DMS53 treated with DMSO at 0.1 percent for 48 hours (cell line): ENCODE measurements around the gene MED12L.
"Not testable (repeated sequence)": the region's sequence is repeated elsewhere in the genome, so short reads cannot be mapped to it uniquely, and the experiment has no call there.

Experiments
- DNase-seq: peaks from one replicate; lab custom pipeline; 2025; ENCODE audit not compliant: unreplicated experiment; lab: John Stamatoyannopoulos, UW

Gene MED12L

DNA sequence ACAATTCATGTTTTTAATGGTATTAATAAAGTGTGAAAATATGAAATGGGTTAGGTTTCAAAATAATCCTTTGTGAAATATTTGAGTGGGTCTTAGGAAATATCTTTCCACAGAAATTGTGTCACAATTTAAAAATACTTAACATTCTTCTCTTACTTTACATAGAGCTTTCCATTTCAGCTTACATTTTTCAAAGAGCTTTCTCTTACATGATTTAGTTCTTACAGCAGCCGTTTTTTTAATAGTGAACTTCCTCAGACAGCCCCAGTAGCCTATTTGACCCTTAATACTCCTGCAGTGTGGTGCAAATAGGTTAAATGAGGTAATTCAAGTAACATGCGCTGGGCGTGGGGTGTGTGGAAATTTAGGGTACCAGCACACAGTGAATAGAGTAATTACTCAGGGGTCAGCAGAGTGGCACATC lies 277.3 kb downstream of the MED12L start:
- no peak for DNase-seq

DNA sequence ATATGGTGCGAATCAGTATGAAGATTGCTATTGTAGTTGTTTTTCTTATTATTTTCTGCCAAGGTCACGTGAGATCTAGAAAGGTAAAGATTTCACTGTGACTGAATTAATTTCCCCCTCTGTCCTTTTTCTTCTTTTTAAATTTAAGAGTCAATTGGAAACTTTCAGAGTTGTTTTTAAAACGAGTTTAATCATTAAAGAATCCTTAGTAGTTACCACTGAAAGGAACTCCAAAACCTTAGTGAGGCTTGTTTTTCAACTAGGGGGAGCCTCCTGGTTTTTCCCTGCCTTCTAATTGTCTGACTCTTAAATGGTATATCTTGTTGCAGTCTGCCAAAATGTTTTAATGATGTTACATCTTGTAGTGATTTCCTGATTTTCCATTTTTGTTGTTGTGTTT lies 281.5 kb downstream of the MED12L start:
- no peak for DNase-seq

DNA sequence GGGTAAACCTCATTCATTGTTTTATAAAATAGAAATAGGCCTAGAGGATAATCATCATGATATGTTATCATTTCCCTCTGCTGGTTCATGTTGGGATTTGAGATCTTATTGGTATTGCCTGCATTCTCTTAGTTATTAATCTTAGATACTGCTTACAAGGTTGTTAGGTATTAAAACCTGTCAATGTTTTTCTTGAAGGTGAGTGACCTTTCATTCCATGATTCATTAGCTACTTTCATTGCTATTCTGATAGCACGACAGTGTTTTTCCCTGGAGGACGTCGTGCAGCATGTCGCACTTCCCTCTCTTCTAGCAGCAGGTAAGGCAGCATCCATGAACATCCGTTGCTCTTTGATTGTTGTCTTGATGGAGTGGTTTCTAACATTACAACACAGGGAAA lies 282.0 kb downstream of the MED12L start:
- DNase-seq = no peak

DNA sequence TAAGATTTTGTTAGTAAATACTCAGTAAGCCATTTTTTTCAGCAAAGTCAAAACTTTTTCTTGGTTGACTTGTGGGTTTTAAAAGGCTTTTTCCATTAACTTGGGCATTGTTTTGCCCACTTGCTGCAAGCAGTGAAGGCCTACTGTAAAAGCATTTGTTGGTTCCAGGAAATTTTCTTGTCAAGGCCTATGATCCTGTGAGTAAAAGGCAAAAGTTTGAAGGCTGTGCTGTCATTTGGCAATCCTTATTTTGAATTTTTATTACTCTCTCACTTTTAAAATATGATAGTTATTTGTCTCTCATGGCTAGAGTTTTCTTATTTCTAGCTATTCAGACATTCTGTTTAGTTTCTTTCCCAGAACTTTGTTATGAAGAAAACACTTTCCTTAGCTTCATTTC lies 286.1 kb downstream of the MED12L start:
- no peak for DNase-seq

DNA sequence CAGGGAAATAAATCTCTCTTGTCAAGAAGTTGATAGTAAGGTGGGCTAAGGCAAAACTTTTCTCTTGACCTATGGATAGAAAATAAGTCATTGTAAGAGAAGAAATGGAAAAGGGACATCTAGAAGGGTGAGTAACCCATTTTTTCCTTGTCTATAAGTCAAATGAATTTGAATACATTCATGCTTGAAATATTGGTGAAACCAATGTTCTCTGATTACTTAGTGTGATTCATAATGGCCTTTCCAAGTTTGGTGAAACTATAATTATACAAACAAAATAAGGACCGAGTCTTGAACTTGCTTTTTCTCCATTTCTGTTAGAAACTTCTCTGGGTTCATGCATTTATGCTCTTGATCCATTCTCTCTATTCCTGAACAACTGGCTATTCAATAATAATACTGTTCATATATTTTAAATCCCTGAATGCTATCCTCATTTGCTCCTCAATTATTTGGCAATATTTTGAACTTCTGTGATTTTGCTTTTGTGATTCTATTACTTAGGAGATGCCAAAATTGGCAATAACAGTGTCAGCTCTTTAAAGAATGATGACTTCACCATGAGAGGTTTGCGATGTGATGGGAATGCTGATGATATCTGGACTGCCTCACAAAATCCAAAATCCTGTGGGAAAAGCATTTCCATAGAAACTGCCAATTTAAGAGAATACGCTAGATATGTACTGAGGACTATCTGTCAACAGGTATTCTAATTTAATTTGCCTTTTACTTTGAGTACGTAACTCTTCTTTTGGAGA lies 286.8 kb downstream of the MED12L start:
- no peak for DNase-seq

DNA sequence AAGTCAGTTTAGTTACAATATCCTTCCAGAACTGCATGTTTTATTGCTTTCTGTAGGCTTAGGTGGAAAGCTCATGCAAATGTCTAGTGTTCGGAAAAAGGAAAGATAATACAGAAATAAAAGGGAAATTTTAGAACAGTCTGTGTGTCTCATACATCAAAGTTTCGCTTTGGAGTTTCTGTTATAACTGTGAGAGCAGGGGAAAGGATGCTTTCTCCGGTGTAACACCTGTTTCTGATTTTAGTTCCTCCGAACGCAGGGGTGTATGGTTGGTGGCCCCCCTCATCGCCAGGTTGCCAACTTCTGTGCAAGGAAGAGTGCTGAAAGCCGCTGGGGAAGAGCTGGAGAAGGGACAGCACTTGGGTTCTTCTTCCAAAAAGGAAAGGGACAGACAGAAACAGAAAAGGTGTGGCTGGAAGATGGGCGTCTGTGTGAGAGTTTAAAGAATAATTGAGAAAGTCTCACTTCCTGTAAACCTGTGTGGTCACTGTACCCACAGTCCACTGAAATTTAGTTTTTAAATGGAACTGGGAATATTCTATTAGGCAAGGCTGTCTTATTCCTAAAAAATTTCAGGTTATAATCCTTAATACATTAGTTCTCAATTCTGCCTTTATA lies 292.4 kb downstream of the MED12L start:
- DNase-seq = no peak

DNA sequence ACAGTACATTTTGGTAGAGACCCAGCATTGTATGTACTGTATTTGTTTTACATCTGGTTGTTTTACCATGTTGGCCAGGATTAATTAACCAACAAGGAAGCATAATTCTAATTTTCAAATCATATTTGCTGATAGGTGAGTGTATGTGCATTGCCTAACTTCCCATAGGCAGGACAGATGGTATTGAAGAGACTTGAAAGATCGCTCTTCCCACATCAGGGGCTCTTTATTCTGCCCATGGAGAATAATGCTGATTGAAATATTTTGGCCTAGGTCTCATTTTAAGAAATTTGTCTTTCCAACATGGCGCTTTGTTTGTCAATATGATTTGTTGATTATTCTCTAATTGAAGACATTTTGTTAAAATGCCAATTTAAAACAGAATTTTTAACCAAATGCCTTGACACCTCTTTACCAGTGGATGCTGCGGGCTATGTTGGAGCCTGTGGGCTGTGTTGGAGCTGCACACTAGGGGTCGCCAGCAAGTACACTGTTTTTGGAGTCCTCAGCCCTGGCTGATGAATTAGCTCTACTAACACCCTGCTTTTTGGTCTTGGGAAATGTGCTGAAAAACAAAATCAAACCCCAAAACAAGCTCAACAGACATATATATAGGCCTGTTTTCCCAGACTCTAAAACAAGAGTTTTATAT lies 293.7 kb downstream of the MED12L start:
- no peak for DNase-seq

DNA sequence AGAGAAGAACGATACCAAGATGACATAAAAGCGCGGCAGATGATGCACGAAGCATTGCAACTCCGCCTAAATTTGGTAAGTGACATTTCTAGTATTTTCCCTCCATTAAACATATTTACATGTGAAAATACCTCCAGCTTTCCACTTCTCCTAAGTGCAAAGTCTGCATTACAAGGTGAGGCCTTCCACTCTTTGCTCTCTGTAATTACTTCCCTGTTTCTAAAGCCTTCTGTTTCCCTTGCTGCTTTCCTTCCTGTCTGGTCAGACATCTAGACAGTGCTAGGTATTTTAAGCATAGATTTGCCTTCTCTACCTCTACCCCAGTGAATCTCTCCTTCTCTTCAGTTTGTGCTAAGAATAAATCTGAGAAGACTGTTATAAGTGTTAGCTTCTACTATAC lies 297.2 kb downstream of the MED12L start:
- no peak for DNase-seq

DNA sequence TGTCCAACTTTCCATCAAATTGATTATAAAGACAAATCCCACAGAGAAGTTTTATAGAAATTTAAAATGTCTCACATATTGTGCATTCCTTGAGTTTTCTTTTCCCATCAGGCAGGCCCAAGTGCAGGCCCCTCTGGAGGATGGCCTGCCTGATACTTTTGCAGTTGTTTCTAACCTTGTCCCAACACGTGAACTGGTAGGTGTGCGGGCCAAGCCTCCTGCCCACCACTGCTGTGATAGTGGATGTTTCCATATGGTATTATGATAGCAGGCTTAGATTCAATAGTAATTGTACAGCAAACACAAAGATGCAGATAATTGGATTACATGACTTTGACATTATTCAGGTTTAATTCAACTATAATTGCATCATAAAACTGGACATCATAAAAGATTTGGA lies 297.6 kb downstream of the MED12L start:
- no peak for DNase-seq

DNA sequence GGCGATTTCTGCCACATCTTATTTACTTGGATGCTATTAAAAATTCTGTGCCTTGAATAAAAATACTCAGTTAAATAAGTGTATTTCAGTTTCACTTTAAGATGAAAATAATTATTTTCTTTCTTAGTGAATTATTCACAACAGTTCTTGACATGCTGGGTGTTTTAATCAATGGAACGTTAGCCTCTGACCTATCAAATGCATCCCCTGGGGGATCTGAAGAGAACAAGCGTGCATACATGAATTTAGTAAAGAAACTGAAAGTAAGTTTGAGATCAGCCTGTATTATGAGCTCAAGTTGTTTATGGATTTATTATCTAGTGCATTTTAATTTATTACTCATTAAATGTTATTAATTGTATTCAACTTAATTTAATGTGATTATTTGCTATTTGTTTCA lies 298.5 kb downstream of the MED12L start:
- no peak for DNase-seq

DNA sequence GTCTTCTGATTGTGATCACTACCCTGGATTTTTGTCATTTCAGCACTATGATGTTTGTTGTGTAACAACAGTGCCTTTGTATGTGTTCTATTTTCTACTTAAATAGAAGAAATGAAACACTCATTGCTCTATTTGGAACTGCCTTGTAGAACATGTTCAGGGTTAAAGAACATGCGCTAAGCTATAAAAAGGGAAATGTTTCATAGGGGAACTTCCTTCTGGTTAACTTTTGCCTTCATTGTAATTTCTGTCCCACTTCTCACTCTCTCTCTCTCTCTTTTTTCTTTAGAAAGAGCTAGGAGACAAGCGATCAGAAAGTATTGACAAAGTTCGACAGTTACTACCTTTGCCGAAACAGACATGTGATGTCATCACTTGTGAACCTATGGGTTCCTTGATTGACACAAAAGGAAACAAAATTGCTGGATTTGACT lies 299.3 kb downstream of the MED12L start, which contains the start of gene P2RY12:
Gene P2RY12, minus strand, starts transcription at position 13 of the 434 bp plus-strand sequence. CDS start 45,908 bp downstream, outside the sequence.
- no peak for DNase-seq

DNA sequence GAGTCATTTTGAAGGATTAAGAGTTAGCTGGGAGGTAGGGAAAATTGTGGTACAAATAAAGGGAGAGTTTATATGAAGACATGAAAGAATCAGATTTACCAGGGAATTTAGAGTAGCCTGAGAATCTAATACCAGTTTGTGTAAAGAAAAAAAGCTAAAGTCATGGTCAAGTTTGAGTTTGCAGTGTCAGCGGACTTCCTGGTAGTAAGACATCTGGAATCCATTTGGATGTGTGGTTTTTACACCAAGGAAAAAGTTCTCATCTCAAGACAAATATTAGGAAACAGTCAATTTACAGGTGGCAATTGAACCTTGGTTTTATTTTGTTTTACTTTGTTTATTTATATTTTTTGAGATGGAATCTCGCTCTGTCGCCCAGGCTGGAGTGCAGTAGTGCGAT lies 300.6 kb downstream of the MED12L start:
- no peak for DNase-seq

DNA sequence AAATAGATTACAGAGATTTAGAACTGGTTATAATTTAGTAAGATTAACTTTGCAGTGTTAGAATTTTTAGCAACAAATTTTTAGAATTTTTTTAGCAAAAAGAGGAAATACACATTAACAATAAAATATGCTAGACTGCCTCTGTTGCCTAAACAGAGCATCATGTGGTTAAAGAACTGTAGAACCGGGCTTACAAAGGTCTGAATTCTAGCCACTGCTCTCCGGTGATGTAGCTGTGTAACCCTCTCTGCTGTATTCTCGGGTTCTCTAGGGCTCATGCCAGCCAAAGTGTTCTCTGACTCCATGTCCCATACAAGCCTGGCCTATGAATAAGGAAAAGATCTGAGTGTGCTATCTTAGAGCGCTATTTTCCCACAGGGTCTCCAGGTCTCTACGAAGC lies 302.0 kb downstream of the MED12L start:
- DNase-seq = no peak

DNA sequence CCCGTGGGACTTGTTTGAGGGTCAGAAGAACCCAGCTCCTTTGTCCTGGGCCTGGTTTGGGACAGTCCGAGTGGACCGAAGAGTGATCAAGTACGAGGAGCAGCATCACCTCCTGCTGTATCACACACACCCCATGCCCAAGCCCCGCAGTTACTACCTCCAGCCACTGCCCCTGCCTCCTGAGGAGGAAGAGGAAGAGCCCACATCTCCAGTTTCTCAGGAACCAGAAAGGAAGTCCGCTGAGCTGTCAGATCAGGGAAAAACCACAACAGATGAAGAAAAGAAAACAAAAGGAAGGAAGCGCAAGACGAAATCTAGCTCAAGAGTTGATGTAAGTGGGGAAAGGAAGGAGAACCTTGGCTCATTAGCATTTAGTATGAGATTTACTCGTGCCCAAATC lies 302.4 kb downstream of the MED12L start:
- no peak for DNase-seq

DNA sequence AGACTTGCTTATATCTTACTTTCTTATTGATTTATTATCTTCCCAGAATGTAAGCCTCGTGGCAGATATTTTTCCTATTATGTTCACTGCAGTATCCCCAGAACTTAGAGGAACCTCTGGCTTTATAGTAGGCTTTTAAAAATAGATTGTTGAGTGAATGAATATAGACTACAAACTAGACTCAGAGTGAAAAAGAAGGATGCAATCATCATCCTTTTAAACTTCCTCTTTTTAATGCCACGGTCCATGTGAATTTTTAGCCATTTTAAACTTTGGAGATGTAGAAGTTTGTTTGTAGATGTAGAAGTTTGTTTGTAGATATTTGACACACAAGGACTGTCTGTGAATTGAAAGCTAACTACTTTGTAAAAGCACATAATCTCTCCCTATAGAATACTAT lies 306.3 kb downstream of the MED12L start:
- no peak for DNase-seq

DNA sequence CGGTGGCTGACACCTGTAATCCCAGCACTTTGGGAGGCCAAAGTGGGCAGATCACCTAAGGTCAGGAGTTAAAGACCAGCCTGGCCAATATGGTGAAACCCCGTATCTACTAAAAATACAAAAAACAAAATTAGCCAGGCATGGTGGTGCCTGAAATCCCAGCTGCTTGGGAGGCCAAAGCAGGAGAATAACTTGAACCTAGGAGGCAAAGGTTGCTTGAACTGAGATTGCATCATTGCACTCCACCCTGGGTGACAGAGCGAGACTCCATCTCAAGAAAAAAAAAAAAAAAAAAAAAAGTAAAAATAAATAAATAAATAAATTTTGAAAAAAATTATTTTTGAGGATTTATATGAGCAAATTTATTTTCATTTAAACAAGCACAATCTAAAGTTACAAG lies 306.7 kb downstream of the MED12L start:
- not testable (repeated sequence) for DNase-seq

DNA sequence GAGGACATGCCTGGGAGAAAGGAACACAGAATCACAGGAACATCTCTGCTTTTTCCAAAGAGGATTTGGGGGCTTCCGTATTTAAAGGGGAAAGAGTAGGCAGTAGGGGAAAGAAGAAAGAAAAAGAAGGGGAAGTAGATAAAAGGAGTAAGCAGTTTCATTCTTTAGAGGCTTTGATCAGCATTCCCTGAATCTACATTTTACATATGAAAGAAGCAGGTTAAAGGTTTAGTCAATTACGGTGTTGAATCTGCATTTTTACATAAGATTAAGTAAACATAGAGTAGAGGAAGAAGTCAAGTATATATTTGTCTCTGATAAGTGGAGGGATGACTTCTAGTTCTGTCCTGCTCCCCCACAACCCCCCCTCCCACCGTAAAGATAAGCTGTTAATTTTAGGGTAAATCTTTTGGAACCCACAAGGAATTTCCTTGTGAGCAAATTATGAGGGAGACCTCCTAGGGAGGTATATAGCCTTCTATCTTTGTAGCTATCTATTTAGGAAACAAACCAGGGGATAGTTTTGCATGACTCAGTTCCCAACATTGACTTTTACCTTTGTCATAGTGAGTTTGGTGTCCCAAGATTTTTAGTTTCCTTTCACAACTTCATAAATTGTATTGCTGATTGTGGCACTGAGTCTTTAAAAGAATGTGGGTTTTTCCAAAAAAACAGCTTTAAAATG lies 307.8 kb downstream of the MED12L start:
- no peak for DNase-seq

DNA sequence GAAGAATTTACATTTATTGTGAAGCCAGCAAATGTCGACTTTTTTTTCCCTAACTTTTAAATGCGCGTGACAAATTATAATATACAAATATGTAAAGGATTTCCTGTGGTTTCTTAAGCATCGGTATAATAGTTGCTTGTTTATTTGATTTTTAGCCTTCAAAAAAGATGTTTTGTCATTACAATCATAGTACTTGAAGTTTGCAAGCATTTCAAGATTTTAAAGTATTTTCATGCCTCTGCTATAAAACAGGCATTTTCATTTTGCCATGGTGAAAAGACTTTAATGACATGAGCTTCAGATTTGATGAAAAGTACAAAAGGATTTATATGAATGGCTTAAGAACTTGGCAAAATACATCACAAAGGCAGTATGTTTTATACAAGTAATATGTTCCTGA lies 308.5 kb downstream of the MED12L start:
- DNase-seq = no peak

DNA sequence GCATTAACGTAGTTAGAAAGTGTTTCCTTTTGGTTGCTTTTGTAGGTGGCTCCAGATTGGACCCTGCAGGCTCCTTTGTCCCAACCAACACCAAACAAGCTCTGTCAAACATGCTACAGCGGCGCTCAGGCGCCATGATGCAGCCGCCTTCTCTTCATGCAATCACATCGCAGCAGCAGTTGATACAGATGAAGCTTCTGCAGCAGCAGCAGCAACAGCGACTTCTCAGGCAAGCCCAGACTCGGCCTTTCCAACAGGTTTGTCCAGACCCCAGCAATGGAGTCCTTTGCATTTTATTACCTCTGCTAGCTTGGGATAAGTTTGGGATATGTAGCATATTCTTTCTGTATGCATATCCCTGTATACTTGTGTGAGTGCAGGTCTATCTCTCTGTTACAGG lies 309.1 kb downstream of the MED12L start:
- no peak for DNase-seq

DNA sequence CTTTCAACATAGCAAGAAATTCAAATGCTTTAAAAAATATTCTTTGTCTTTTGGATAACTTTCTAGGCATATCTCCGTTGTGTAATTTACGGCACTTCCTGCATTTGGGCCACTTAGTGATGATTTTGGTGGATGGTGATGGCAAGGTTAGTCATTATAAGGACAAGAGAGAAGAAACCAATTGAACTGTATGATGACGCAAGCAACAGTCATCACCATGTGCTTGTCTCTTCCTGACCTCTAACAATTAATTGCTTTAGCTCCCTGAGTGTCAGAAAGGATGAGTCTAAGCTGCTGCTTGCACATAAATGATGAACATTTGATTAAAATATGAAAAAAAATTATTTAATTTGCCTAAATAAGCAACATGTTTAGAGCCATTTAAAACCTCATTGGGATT lies 310.3 kb downstream of the MED12L start:
- no peak for DNase-seq

DNA sequence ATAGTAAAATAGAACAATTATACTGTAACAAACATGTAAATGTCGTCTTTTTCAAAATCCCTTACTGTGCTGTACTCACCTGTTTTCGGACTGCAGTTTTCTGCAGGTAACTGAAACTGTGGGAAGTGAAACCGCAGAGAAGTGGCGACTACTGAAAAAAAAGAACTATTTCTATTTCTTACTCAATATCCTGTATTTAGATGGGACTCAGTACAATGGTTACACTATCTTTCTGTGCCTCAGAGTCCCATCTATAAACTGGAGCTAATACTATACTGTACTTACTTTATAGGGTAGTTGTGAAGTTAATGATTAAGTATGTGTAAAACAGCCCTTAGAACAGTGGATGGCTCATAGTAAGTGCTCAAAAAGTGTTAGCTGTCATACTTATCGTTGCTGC lies 313.4 kb downstream of the MED12L start:
- no peak for DNase-seq

DNA sequence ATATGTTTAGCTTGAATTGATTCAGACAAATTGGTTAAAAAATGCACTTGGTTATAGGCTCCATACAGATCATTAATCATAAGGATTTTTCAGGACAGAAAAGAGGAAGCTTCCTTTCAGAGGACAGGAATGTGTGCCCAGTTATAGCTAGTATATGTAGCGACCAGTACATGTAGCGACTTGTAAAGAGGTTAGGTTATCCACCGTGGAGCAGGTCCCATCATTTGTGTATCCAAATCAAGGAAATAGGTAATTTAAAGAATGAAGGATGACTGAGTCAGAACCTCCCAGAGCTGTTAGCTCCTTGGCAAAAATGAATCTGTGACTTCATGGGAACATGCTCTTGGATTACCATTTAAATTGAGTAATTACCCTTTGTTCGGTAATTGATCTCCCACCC lies 314.9 kb downstream of the MED12L start:
- no peak for DNase-seq
